ENCODE data around the gene EZR. TPM values are rescaled to one million over a fixed set of nuclear protein-coding genes. Genes with fewer than 3 reads are reported as not detected.

Gene EZR
- total and polyA plus RNA-seq, 9 of the 15 experiments (the other 6 are each of a cell fraction or from before 2014, with no cell fraction given) = 36.5 to 162 (median 104) TPM

GRCh38 chr6:158849899-158850806 is 31.0 kb upstream of the EZR start (continued):
- TF ChIP-seq NFE2L1 (tag; IDR thresholded peaks at IDR 0.05; ENCODE audit: borderline replicate concordance, low read depth) (no peak), ZNF263 (CRISPR knock-in tag; IDR thresholded peaks at IDR 0.05; ENCODE audit: borderline replicate concordance) (no peak), ZNF407 (IDR thresholded peaks at IDR 0.05; ENCODE audit: low read depth) (no peak), ZNF274 (IDR thresholded peaks at IDR 0.05; ENCODE audit: borderline replicate concordance, low read depth, low read length) (no peak), ATF6 (CRISPR knock-in tag; IDR thresholded peaks at IDR 0.05) (no peak), SNRNP70 (optimal IDR thresholded peaks at IDR 0.05; ENCODE audit: low read depth, low read length) (no peak), SFPQ (IDR thresholded peaks at IDR 0.05; ENCODE audit: low read depth, low read length) (no peak), TAF15 (IDR thresholded peaks at IDR 0.05; ENCODE audit: low read depth, low read length) (no peak), ZC3H4 (CRISPR knock-in tag; IDR thresholded peaks at IDR 0.05; ENCODE audit: borderline replicate concordance) (no peak), GTF2B (IDR thresholded peaks at IDR 0.05; ENCODE audit: extremely low read depth, insufficient read length) (no peak), SNIP1 (IDR thresholded peaks at IDR 0.05; ENCODE audit: low read depth) (no peak), YBX1 (IDR thresholded peaks at IDR 0.05) (no peak), TEAD2 (tag; IDR thresholded peaks at IDR 0.05) (0 out of 2 replicates have a peak, but pooled peaks have one; percentile 45)
